Effector CD8-positive, alpha-beta T cell (primary cell): ENCODE data around the gene PSMG4.
"Not testable (repeated sequence)": the region's sequence is repeated elsewhere in the genome, so short reads cannot be mapped to it uniquely, and the experiment has no call there.

ENCODE experiments used
- DNase-seq: peaks from one replicate; lab custom pipeline; 2025; lab: John Stamatoyannopoulos, UW

The PSMG4 gene

DNA sequence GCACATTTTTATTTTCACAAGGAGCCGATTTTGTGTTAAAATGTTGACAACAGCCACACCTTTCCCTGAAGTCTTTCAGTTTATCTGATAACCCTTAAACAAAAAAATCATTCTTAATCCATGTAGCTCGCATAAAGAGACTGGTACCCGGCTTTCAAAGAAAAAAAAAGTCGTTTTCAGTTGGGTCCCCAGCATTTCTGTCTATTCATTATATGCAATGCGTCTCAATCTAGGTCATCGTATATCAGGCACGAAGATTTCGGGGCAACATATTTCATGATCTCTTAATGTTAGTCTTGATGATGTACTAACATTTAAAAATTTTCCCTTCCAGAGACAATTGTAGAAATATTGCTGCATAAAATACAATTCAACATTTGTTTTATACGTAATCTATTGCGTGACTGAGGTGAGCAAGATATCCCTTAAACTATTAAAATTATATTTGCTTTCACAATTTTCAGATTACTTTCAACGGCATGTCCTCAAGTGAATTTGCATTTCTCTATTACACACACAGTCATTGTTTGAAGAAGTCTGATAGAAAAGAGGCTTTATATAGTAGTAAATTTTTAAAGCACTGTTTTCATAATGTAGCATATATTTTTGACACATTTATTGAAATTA is 28.4 kb upstream of the PSMG4 start:
- no peak for DNase-seq

DNA sequence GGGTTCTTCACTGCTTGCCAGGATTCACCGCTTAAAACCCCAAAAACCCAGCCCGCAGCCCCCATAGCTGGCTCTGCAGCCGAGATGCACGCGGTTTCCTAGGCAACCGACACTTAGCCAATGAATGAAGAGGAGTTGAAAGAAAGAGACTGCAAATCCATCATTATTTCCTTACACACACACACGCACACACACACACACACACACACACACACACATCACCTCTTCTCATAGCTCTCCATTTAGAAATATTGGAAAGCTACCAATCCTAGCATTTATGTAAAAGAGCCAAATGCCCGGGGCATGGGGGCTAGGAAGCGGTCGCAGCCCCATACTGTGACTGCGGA is 27.9 kb upstream of the PSMG4 start:
- DNase-seq = no peak

- no peak for DNase-seq
Measured at GRCh38 chr6:3231247-3232016, 27.3 kb upstream of the PSMG4 start.

DNA sequence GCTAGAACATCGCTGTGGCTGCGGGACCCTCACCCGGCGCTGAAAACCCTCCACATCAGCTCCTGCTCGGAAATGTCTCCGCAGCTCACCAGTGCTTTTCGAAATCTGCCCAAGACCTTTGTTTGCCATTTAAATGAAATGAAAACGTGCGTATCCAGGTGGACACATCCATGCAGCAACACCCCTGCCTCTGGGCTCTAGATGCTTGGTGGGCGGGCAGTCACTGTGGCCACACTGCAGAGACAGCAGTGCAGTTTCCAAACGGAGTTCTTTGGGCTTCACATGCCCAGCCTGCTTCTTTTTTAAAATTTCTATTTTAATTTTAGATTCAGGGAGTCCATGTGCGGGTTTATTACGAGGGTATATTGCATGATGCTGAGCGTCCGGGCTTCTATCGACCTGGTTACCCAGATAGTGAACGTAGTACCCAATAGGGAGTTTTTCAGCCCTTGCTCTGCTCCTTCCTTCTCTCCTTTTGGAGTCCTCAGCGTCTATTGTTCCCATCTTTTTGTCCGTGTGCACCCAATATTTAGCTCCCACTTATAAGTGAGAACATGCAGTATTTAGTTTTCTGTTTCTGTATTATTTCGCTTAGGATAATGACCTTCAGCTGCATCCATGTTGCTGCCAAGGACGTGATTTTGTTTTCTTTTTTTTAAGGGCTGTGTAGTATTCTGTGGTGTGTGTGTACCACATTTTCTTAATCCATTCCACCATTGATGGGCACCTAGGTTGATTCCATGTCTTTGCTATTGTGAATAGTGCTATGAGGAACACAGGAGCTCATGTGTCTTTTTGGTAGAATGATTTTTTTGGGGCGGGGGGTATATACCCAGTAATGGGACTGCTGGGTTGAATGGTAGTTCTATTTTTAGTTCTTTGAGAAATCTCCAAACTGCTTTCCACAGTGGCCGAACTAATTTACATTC is 26.5 kb upstream of the PSMG4 start:
- no peak for DNase-seq

DNA sequence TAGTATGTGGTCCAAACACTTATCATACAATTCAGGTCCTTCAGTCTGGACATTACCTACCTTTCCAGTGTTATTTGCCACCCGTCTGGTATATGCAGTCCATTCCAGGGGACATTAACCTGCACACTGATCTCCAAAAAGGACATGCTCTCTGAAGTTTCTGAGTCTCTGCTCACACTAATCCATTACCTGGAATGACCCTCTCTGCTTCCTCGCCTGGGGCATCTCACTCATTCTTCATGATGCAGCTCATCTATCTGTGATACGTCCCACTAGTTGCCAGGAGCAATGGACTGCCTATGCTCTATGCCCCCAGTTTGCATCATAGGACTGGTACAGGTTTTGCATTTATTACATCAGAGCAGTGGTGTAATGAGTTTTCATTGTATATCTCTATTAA is 25.4 kb upstream of the PSMG4 start:
- no peak for DNase-seq

GRCh38 chr6:3233904-3234303 is 24.8 kb upstream of the PSMG4 start:
- no peak for DNase-seq

GRCh38 chr6:3235486-3235885 is 23.3 kb upstream of the PSMG4 start:
- no peak for DNase-seq

DNA sequence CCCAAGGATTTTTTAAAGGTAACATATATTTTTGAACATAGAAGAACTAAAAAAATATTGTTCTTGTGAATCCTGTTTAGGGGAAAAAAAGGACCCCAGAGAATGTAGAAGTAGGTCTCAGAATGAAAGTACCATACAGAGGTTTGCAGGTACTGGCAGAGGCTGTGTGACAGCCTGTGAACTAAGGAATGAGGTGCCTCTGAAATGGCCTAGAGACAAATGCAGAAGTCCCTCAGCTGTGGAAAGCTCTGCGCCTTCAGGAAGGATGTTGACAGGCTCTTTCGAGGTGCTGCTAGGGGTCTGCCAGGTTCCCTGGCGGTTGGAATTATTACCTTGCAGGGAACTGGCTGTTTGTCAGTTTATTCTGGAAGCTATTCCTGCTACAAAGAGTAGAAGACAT is 22.7 kb upstream of the PSMG4 start:
- DNase-seq = no peak

GRCh38 chr6:3237761-3238662 is 20.7 kb upstream of the PSMG4 start:
- no peak for DNase-seq

GRCh38 chr6:3239110-3239830 is 19.5 kb upstream of the PSMG4 start:
- no peak for DNase-seq

DNA sequence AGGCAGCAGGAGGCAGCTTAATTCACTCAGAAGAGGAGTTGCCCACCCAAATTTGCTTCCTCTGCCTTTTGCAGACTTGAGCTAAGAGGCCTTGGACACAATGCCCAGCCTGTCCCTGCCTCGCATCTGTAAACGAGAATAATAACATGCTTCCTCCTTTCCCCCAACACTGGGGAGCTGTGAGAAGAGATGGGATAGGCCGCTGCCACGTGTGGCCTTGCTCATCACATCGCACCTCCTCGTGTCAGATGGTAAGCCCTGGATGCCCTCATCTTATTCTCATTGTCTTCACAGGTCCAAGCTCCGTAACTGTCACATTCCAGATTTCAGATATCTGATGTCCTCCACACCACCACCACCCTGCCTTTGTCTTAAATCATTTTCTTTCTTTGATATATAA is 18.2 kb upstream of the PSMG4 start:
- no peak for DNase-seq

- DNase-seq = not testable (repeated sequence)
Measured at GRCh38 chr6:3241745-3242144, 17.0 kb upstream of the PSMG4 start.

- no peak for DNase-seq
Measured at GRCh38 chr6:3242768-3243167, 16.0 kb upstream of the PSMG4 start.

GRCh38 chr6:3244003-3244831 is 14.5 kb upstream of the PSMG4 start:
- DNase-seq = no peak

DNA sequence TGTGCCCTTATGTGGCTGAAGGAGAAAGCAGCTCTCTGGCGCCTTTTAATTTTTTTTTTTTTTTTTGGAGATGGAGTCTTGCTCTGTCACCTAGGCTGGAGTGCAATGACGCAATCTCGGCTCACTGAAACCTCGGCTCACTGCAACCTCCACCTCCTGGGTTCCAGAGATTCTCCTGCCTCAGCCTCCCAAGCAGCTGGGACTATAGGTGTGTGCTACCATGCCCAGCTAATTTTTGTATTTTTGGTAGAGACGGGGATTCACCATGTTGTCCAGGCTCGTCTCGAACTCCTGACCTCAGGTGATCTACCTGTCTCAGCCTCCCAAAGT is 13.9 kb upstream of the PSMG4 start:
- not testable (repeated sequence) for DNase-seq

- DNase-seq = no peak
Measured at GRCh38 chr6:3245216-3245615, 13.5 kb upstream of the PSMG4 start.

DNA sequence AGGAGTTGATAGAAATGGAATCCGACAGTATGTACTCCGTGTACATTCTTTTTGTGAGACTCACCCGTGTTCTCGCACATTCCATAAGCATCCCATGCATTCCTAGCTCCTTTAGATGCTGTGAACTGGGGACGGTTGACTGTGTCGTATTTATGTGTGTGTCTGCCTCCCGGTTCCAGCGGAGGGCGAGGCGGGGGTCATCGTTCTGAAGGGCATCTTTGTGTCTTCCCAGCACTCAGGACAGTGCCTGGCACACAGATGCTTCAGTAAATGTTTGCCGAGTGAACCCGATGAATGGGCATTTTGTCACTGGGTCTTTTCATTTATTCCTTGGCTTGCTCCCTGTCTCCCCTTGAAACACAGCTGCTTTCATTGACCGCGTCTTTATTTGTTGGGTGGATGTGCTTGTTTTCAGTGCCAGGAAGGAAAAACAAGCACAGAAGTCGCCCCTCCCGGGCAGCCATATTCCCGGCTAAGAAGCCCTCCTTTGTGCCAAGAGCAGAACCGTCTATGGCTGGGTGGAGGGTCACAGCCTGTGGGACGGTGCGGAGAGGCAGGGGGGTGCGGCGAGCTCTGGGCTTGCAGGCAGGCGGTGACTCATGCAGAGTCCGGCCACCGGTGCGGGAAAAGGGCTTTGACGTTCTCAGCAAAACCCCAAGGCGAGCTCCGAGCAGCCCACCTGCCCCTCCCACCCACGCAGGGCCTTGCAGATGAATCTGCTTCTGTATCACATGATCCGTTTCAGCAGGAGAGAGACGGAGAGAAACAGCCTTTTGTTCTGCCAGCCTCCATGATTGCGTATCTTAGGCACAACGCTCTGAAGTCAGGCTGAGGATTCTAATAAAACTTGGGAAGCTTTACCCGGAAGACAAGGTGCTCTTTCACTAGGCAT is 11.2 kb upstream of the PSMG4 start:
- no peak for DNase-seq

DNA sequence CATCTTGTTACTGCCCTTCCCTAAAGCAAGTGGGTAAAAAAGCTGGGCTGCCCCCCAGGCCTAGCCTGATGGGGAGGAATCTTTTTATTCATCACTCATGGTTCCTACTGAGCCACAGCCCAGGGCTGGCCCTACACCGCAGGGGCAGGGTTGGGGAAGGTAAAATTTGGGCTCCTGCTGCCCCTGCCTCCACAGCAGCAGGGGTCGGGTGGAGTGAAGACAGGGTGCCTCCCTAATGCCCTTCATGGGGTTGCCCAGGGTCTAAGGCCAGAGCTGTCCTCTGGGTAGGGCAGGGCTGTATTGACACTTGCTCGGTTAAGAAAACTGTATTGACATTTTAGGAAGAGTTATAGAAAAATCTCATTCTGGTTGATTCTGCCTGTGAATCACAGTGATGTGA is 8.9 kb upstream of the PSMG4 start:
- no peak for DNase-seq

GRCh38 chr6:3250231-3250675 is 8.5 kb upstream of the PSMG4 start:
- DNase-seq = no peak
